IMR-90 (cell line): ENCODE results near the gene ID1. TPM values are rescaled to one million over a fixed set of nuclear protein-coding genes. Genes with fewer than 3 reads are reported as not detected.
A peak's percentile ranks its signal among the peaks of the same experiment; 100 is the strongest.

Experiments
- ATAC-seq: fragments of 200-7000 bp; cut with Tn5 transposase; 2 replicates; pipeline ENCODE4 v1.9.1; 2020; ENCODE audit warnings: low read depth, mild to moderate bottlenecking, moderate library complexity
- BruUV-seq: library from RNA; stranded (reverse); fragments of 400-500 nt; replicated peaks from 2 replicates; lab custom pipeline; 2021; lab: Mats Ljungman, UMichigan
- CTCF ChIA-PET: fragments of 300-600 bp; formaldehyde crosslinking; extraction: SDS; loops from one replicate; lab custom pipeline; 2021; ENCODE audit warnings: antibody characterized with exemption; lab: Yijun Ruan, JAX
- POLR2A ChIA-PET: fragments of 300-600 bp; sonication (Branson Sonifier 250); formaldehyde crosslinking; loops from one replicate; lab custom pipeline; 2022; ENCODE audit warnings: antibody characterized with exemption; ENCODE audit not compliant: unreplicated experiment; lab: Charles Lee
- DNase-seq: peaks from one replicate; pipeline ENCODE4 v3.0.0; 2013
- H2AFZ ChIP-seq: replicated peaks from 2 replicates; pipeline ENCODE3; 2013; ENCODE audit warnings: low read length, mild to moderate bottlenecking; ENCODE audit not compliant: poor library complexity
- H2AK5ac ChIP-seq: 2 replicates; pipeline ENCODE4 v1.6.1; 2013; ENCODE audit warnings: low read depth, low read length, inconsistent platforms
- H2AK9ac ChIP-seq: replicated peaks from 2 replicates; pipeline ENCODE3; 2013; ENCODE audit warnings: mild to moderate bottlenecking, low read depth, low read length, moderate library complexity; ENCODE audit not compliant: poor library complexity
- H2BK120ac ChIP-seq: 2 replicates; pipeline ENCODE4 v1.6.1; 2013; ENCODE audit warnings: low read depth, low read length, inconsistent platforms
- H2BK15ac ChIP-seq: 3 replicates; pipeline ENCODE4 v1.6.1; 2013; ENCODE audit warnings: low read depth, low read length, inconsistent platforms
- H2BK20ac ChIP-seq: 2 replicates; pipeline ENCODE4 v1.6.1; 2013; ENCODE audit warnings: low read depth, mild to moderate bottlenecking, inconsistent platforms, low read length, moderate library complexity
- H2BK5ac ChIP-seq: 2 replicates; pipeline ENCODE4 v1.6.1; 2013; ENCODE audit warnings: mild to moderate bottlenecking, low read depth, low read length, inconsistent platforms; ENCODE audit not compliant: poor library complexity, severe bottlenecking
- H3K14ac ChIP-seq: replicated peaks from 2 replicates; pipeline ENCODE4 v1.6.1; 2013; ENCODE audit warnings: low read depth, low read length, inconsistent platforms
- H3K18ac ChIP-seq: 2 replicates; pipeline ENCODE4 v1.6.1; 2013; ENCODE audit warnings: low read depth, low read length, control low read depth
- H3K23ac ChIP-seq: 2 replicates; pipeline ENCODE4 v1.6.1; 2013; ENCODE audit warnings: low read depth, low read length, inconsistent platforms
- H3K27ac ChIP-seq: 2 replicates; pipeline ENCODE4 v1.5.1; 2013; ENCODE audit warnings: mild to moderate bottlenecking, control low read depth, low read length; ENCODE audit not compliant: insufficient read depth
- H3K27me3 ChIP-seq: 2 replicates; pipeline ENCODE4 v1.6.1; 2013; ENCODE audit warnings: low read length; ENCODE audit not compliant: control insufficient read depth, insufficient read depth
- H3K36me3 ChIP-seq: 2 replicates; pipeline ENCODE4 v1.6.1; 2013; ENCODE audit warnings: low read length, mixed read lengths; ENCODE audit not compliant: control insufficient read depth, insufficient read depth
- H3K4ac ChIP-seq: 2 replicates; pipeline ENCODE4 v1.6.1; 2013; ENCODE audit warnings: low read depth, low read length, inconsistent platforms
- H3K4me1 ChIP-seq: 2 replicates; pipeline ENCODE4 v1.6.1; 2013; ENCODE audit warnings: low read length, mixed read lengths; ENCODE audit not compliant: control insufficient read depth, insufficient read depth
- H3K4me2 ChIP-seq: 2 replicates; pipeline ENCODE4 v1.6.1; 2013; ENCODE audit warnings: low read depth, mild to moderate bottlenecking, control low read depth, low read length, moderate library complexity
- H3K4me3 ChIP-seq: 2 replicates; pipeline ENCODE4 v1.5.1; 2013; ENCODE audit warnings: low read depth, mild to moderate bottlenecking, control low read depth, low read length, moderate library complexity; ENCODE audit not compliant: insufficient read depth
- H3K56ac ChIP-seq: 2 replicates; pipeline ENCODE4 v1.6.1; 2013; ENCODE audit warnings: low read length, inconsistent platforms; ENCODE audit not compliant: insufficient read depth; ENCODE audit errors: extremely low read depth
- H3K79me1 ChIP-seq, 2 experiments: 2 replicates each; pipeline ENCODE4 v1.6.1; 2013; ENCODE audit warnings: low read length in 2 of 2, inconsistent platforms in 1 of 2, low read depth in 1 of 2
- H3K9ac ChIP-seq: 2 replicates; pipeline ENCODE4 v1.6.1; 2013; ENCODE audit warnings: low read depth, low read length, control low read depth
- H3K9me1 ChIP-seq: 2 replicates; pipeline ENCODE4 v1.6.1; 2013; ENCODE audit warnings: low read length, inconsistent platforms; ENCODE audit not compliant: insufficient read depth
- H3K9me3 ChIP-seq: 2 replicates; pipeline ENCODE4 v1.6.1; 2013; ENCODE audit warnings: low read length; ENCODE audit not compliant: control insufficient read depth, insufficient read depth
- H4K20me1 ChIP-seq: 2 replicates; pipeline ENCODE4 v1.6.1; 2013; ENCODE audit warnings: low read length, inconsistent platforms; ENCODE audit not compliant: insufficient read depth
- H4K5ac ChIP-seq: 2 replicates; pipeline ENCODE4 v1.6.1; 2013; ENCODE audit warnings: mild to moderate bottlenecking, low read depth, low read length, control low read depth
- H4K8ac ChIP-seq, 2 experiments: 2 replicates each; pipeline ENCODE4 v1.6.1; 2013; ENCODE audit warnings: low read depth in 2 of 2, low read length in 2 of 2, control low read depth in 1 of 2, inconsistent platforms in 1 of 2
- H4K91ac ChIP-seq: 2 replicates; pipeline ENCODE4 v1.6.1; 2013; ENCODE audit warnings: low read depth, low read length, inconsistent platforms; ENCODE audit not compliant: insufficient read depth
- BHLHE40 ChIP-seq: fragments of 150-350 bp; IDR thresholded peaks from 2 replicates; pipeline ENCODE4 v1.6.1; 2016; ENCODE audit warnings: mild to moderate bottlenecking, low read depth, low read length
- CEBPB ChIP-seq: IDR thresholded peaks from 2 replicates; pipeline ENCODE4 v1.6.1; 2012; ENCODE audit warnings: low read depth, low read length, improper control_type of control experiment
- CHD1 ChIP-seq: IDR thresholded peaks from 2 replicates; pipeline ENCODE4 v1.6.1; 2012; ENCODE audit warnings: low read depth, low read length, improper control_type of control experiment
- FOS ChIP-seq: fragments of 150-350 bp; IDR thresholded peaks from 2 replicates; pipeline ENCODE4 v1.6.1; 2016; ENCODE audit warnings: low read depth, low read length
- MAFK ChIP-seq: IDR thresholded peaks from 2 replicates; pipeline ENCODE4 v1.6.1; 2012; ENCODE audit warnings: low read depth, low read length, improper control_type of control experiment
- MAZ ChIP-seq: IDR thresholded peaks from 2 replicates; pipeline ENCODE4 v1.6.1; 2012; ENCODE audit warnings: low read depth, mild to moderate bottlenecking, low read length, improper control_type of control experiment, moderate library complexity, borderline replicate concordance
- MXI1 ChIP-seq: IDR thresholded peaks from 2 replicates; pipeline ENCODE4 v1.6.1; 2012; ENCODE audit warnings: low read depth, mild to moderate bottlenecking, low read length, moderate library complexity, borderline replicate concordance
- NFE2L2 ChIP-seq: fragments of 150-350 bp; IDR thresholded peaks from 2 replicates; pipeline ENCODE4 v1.6.1; 2016; ENCODE audit warnings: low read depth, mild to moderate bottlenecking, low read length
- POLR2A ChIP-seq: IDR thresholded peaks from 2 replicates; pipeline ENCODE4 v1.6.1; 2012; ENCODE audit warnings: mild to moderate bottlenecking, low read depth, low read length
- RAD21 ChIP-seq: IDR thresholded peaks from 2 replicates; pipeline ENCODE4 v1.6.1; 2012; ENCODE audit warnings: low read length, improper control_type of control experiment
- RCOR1 ChIP-seq: IDR thresholded peaks from 2 replicates; pipeline ENCODE4 v1.6.1; 2012; ENCODE audit warnings: mild to moderate bottlenecking, low read length, improper control_type of control experiment; ENCODE audit not compliant: insufficient replicate concordance
- RFX5 ChIP-seq: IDR thresholded peaks from 2 replicates; pipeline ENCODE4 v1.8.0; 2012; ENCODE audit warnings: low read depth, mild to moderate bottlenecking, low read length, moderate library complexity
- SMC3 ChIP-seq: fragments of 150-350 bp; IDR thresholded peaks from 2 replicates; pipeline ENCODE4 v1.6.1; 2016; ENCODE audit warnings: low read depth, mild to moderate bottlenecking, antibody characterized with exemption, low read length, moderate library complexity
- USF2 ChIP-seq: fragments of 150-350 bp; IDR thresholded peaks from 2 replicates; pipeline ENCODE4 v1.6.1; 2017; ENCODE audit warnings: mild to moderate bottlenecking, antibody characterized with exemption, low read length, low read depth
- WGBS, 2 experiments: methylation state at CpG; one replicate each; pipeline versions ENCODE4 v1.1.5 to v1.1.7; 2013; ENCODE audit warnings: missing lambda C conversion rate in 2 of 2; ENCODE audit not compliant: insufficient read length in 1 of 2; ENCODE audit errors: extremely low coverage in 2 of 2; 5-methylcytosine and 5-hydroxymethylcytosine counted together
- dilution Hi-C: fragments of 300-500 bp; cut with HindIII; formaldehyde crosslinking; loops from one replicate; pipeline ENCODE4 v1.14.3; 2018; ENCODE audit warnings: low sequenced_read_pairs; ENCODE audit not compliant: unreplicated experiment
- in situ Hi-C: fragments of 300-500 bp; cut with MboI; formaldehyde crosslinking; loops from 3 replicates; pipeline ENCODE4 v1.14.3; 2019; ENCODE audit warnings: low sequenced_read_pairs, inconsistent platforms, mixed read lengths
- intact Hi-C: fragments of 100-400 bp; cut with micrococcal nuclease; formaldehyde crosslinking; loops from 2 replicates; pipeline ENCODE4 v1.10.0; 2022
- polyA plus RNA-seq, 3 experiments: library from polyadenylated mRNA; depleted of rRNA; stranded (reverse); fragments of >200 nt; gene quantifications; 2 replicates each; pipeline ENCODE4 v1.2.3, GENCODE V29; 2012; ENCODE audit warnings: low replicate concordance in 1 of 3
- total RNA-seq: library from RNA; depleted of rRNA; stranded (reverse); fragments of >200 nt; gene quantifications from 2 replicates; pipeline ENCODE4 v1.2.3, GENCODE V29; 2012
- TF ChIP-seq, protein P1 (sequence below): fragments of 150-350 bp; IDR thresholded peaks from 2 replicates; pipeline ENCODE4 v1.6.1; 2016; ENCODE audit warnings: low read depth, mild to moderate bottlenecking, low read length, moderate library complexity, borderline replicate concordance

ID1 gene
- total and polyA plus RNA-seq, 2 of the 4 experiments (the other 2 are of a cell fraction) = 148 to 174 TPM

GRCh38 chr20:31603822-31604566, 1.1 kb upstream of the ID1 start:
- Histone ChIP-seq H2BK5ac (peak overlapping the region; percentile 75), H3K27ac (peak overlapping the region; percentile 87), H2AK9ac (peak overlapping the region; percentile 35), H4K8ac (peak overlapping the region; percentile 87 to 88), H3K9ac (peak overlapping the region; percentile 79), H3K18ac (peak overlapping the region; percentile 27; the same call in 1 of the 2 replicates), H3K4me3 (peak overlapping the region; percentile 66), H3K4ac (peak overlapping the region; percentile 84), H3K79me1 (peaks cover 0 to 17% of the 10 kb centered on the region in 2 experiments; a peak in 2 of 4 replicates), H3K9me3 (no peaks in the 10 kb centered on the region), H3K9me1 (no peaks in the 10 kb centered on the region), H2BK15ac (peak overlapping the region; percentile 7; the same call in 1 of the 3 replicates), H4K20me1 (peaks cover 18% of the 10 kb centered on the region), H2AFZ (peak overlapping the region; percentile 85), H3K4me1 (peaks cover 21% of the 10 kb centered on the region), H2AK5ac (peak overlapping the region; percentile 67), H3K4me2 (peak overlapping the region; percentile 84), H4K91ac (peak overlapping the region; percentile 85), H3K14ac (peak overlapping the region; percentile 53), H4K5ac (no peak overlapping the region), H3K36me3 (peaks cover 1% of the 10 kb centered on the region; the same call in 1 of the 2 replicates), H3K27me3 (no peaks in the 10 kb centered on the region), H2BK120ac (peak overlapping the region; percentile 85), H2BK20ac (peak overlapping the region; percentile 73; the same call in 1 of the 2 replicates), H3K56ac (peak overlapping the region; percentile 99), H3K23ac (peak overlapping the region; percentile 65)
- intact Hi-C loops (no loop called here), in situ Hi-C loops (no loop called here), dilution Hi-C loops (no loop called here)
- CTCF ChIA-PET = interaction anchor here (1.1 to 2.5 kb wide), 4 partner anchors 9 to 44 kb away, joined by 4 to 12 read pairs (median 8); no protein-coding TSS in a partner anchor
- ATAC-seq (peak; percentile 53), DNase-seq (peak; percentile 96)
- BruUV-seq = no TSS peak
- 0% methylated on average over 27 of the region's 43 CpGs; no CpG with 5 or more reads in 1 of the 2 experiments for WGBS, 2 experiments
- POLR2A ChIA-PET = interaction anchor here (1.7 kb wide), 1 partner anchor 8 kb away, joined by 8 read pairs; no protein-coding TSS in a partner anchor
- TF ChIP-seq NFE2L2 = peak; percentile 33; the same call in 1 of the 2 replicates
- TF ChIP-seq RFX5 = no peak
- TF ChIP-seq MAZ = peak; percentile 86; the same call in 1 of the 2 replicates
- peak; percentile 84 for TF ChIP-seq POLR2A
- TF ChIP-seq CEBPB = no peak
- TF ChIP-seq, protein P1, sequence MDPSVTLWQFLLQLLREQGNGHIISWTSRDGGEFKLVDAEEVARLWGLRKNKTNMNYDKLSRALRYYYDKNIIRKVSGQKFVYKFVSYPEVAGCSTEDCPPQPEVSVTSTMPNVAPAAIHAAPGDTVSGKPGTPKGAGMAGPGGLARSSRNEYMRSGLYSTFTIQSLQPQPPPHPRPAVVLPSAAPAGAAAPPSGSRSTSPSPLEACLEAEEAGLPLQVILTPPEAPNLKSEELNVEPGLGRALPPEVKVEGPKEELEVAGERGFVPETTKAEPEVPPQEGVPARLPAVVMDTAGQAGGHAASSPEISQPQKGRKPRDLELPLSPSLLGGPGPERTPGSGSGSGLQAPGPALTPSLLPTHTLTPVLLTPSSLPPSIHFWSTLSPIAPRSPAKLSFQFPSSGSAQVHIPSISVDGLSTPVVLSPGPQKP = no peak
- TF ChIP-seq BHLHE40 = no peak
- TF ChIP-seq MXI1 = no peak
- TF ChIP-seq RCOR1 = peak; percentile 30
- peak; percentile 72 for TF ChIP-seq FOS
- no peak for TF ChIP-seq CHD1
- TF ChIP-seq USF2 = no peak
- TF ChIP-seq RAD21 = no peak
- TF ChIP-seq SMC3 = no peak
- no peak for TF ChIP-seq MAFK
